SK-N-SH treated with all-trans-retinoic acid at 6 μM for 48 hours (cell line): ENCODE measurements around the gene STIL.

Experiments
- ATAC-seq: fragments of 200-7000 bp; cut with Tn5 transposase; 3 replicates; pipeline ENCODE4 v1.9.1; 2020; ENCODE audit warnings: mild to moderate bottlenecking, moderate library complexity
- ARNTL ChIP-seq: fragments of 450-650 bp; formaldehyde crosslinking; IDR thresholded peaks from 2 replicates; pipeline ENCODE4 v1.5.0; 2020; ENCODE audit warnings: low read depth, mild to moderate bottlenecking, moderate library complexity, borderline replicate concordance
- BACH2 ChIP-seq: fragments of 250-450 bp; sonication (Bioruptor Pico); IDR thresholded peaks from 2 replicates; pipeline ENCODE4 v1.9.0; 2021; ENCODE audit warnings: mild to moderate bottlenecking, borderline replicate concordance
- ISL1 ChIP-seq: fragments of 250-450 bp; sonication (Bioruptor Pico); IDR thresholded peaks from 2 replicates; pipeline ENCODE4 v2.1.2; 2022; ENCODE audit warnings: mild to moderate bottlenecking, moderate library complexity
- OSR1 ChIP-seq: fragments of 250-450 bp; sonication (Bioruptor Pico); IDR thresholded peaks from 2 replicates; pipeline ENCODE4 v1.8.0; 2022; ENCODE audit warnings: moderate library complexity, mild to moderate bottlenecking, inconsistent platforms
- PPARA ChIP-seq: fragments of 250-450 bp; sonication (Bioruptor Pico); IDR thresholded peaks from 2 replicates; pipeline ENCODE4 v1.5.0; 2020; ENCODE audit warnings: mild to moderate bottlenecking, borderline replicate concordance
- RARB ChIP-seq: fragments of 250-450 bp; sonication (Bioruptor Pico); IDR thresholded peaks from 2 replicates; pipeline ENCODE4 v1.8.0; 2021; ENCODE audit warnings: mild to moderate bottlenecking, moderate library complexity
- SNAI2 ChIP-seq: fragments of 250-450 bp; sonication (Bioruptor Pico); IDR thresholded peaks from 2 replicates; pipeline ENCODE4 v1.5.0; 2020; ENCODE audit warnings: mild to moderate bottlenecking, moderate library complexity
- TCF4 ChIP-seq: fragments of 250-450 bp; sonication (Bioruptor Pico); IDR thresholded peaks from 2 replicates; pipeline ENCODE4 v1.8.0; 2021; ENCODE audit warnings: mild to moderate bottlenecking, moderate library complexity, borderline replicate concordance
- TOX ChIP-seq: fragments of 250-450 bp; sonication (Bioruptor Pico); IDR thresholded peaks from 2 replicates; pipeline ENCODE4 v1.8.0; 2021; ENCODE audit warnings: mild to moderate bottlenecking, moderate library complexity, borderline replicate concordance
- ZC3H10 ChIP-seq: fragments of 250-450 bp; sonication (Bioruptor Pico); IDR thresholded peaks from 2 replicates; pipeline ENCODE4 v1.5.1; 2021; ENCODE audit warnings: mild to moderate bottlenecking, moderate library complexity
- ZFP3 ChIP-seq: fragments of 250-450 bp; sonication (Bioruptor Pico); IDR thresholded peaks from 2 replicates; pipeline ENCODE4 v1.5.0; 2020; ENCODE audit warnings: mild to moderate bottlenecking, moderate library complexity
- ZNF565 ChIP-seq: fragments of 450-650 bp; formaldehyde crosslinking; conservative IDR thresholded peaks from 2 replicates; pipeline ENCODE4 v1.5.0; 2020; ENCODE audit warnings: low read depth, mild to moderate bottlenecking, moderate library complexity
- ZNF70 ChIP-seq: fragments of 450-650 bp; formaldehyde crosslinking; IDR thresholded peaks from 2 replicates; pipeline ENCODE4 v1.5.0; 2020; ENCODE audit warnings: mild to moderate bottlenecking, moderate library complexity
- ZNF8 ChIP-seq: fragments of 450-650 bp; formaldehyde crosslinking; IDR thresholded peaks from 2 replicates; pipeline ENCODE4 v1.5.0; 2020; ENCODE audit warnings: mild to moderate bottlenecking, moderate library complexity
- TF ChIP-seq, protein P1 (sequence below): fragments of 250-450 bp; sonication (Bioruptor Pico); IDR thresholded peaks from 2 replicates; pipeline ENCODE4 v1.5.0; 2020; ENCODE audit warnings: mild to moderate bottlenecking, moderate library complexity
- TF ChIP-seq, protein P2 (sequence below): fragments of 250-450 bp; sonication (Bioruptor Pico); IDR thresholded peaks from 2 replicates; pipeline ENCODE4 v1.5.1; 2020; ENCODE audit warnings: low read depth, mild to moderate bottlenecking, moderate library complexity
- TF ChIP-seq, protein P3 (sequence below): fragments of 250-450 bp; sonication (Bioruptor Pico); IDR thresholded peaks from 2 replicates; pipeline ENCODE4 v1.8.0; 2021; ENCODE audit warnings: low read depth, mild to moderate bottlenecking, moderate library complexity, borderline replicate concordance
- TF ChIP-seq, protein P4 (sequence below): fragments of 250-450 bp; sonication (Bioruptor Pico); IDR thresholded peaks from 2 replicates; pipeline ENCODE4 v1.8.0; 2020; ENCODE audit warnings: mild to moderate bottlenecking, moderate library complexity, borderline replicate concordance
- TF ChIP-seq, protein P5 (sequence below): fragments of 250-450 bp; sonication (Bioruptor Pico); IDR thresholded peaks from 2 replicates; pipeline ENCODE4 v1.5.1; 2021; ENCODE audit warnings: mild to moderate bottlenecking, moderate library complexity

The STIL gene

DNA sequence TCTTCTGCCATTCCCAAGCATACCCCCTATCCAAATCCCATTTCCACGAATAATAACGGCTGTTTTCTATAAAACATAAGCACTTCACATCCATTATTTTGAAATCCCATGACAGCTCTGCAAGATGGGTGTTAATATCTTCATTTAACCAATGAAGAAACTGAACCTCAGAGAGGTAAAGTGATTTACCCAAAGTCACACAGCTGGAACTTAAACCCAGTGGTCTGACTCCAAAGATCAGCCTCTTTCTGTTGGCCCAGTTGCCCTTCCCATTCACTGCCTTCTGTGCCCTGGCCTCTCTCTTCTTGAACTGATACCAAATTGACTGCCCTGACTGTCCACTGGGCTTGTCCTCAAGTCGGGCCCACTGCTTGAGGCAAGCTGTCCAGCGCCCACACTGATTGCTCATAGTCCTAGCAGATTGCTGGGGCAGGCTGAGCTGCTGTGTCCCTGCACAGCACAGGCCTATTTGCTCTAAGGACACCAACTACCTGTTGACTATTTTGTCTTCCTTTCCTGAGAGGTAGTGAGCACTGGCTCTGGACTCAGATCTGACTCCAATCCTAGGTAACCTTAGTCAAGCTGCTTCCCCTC is 101.2 kb downstream of the STIL start:
- TF ChIP-seq, protein P1, sequence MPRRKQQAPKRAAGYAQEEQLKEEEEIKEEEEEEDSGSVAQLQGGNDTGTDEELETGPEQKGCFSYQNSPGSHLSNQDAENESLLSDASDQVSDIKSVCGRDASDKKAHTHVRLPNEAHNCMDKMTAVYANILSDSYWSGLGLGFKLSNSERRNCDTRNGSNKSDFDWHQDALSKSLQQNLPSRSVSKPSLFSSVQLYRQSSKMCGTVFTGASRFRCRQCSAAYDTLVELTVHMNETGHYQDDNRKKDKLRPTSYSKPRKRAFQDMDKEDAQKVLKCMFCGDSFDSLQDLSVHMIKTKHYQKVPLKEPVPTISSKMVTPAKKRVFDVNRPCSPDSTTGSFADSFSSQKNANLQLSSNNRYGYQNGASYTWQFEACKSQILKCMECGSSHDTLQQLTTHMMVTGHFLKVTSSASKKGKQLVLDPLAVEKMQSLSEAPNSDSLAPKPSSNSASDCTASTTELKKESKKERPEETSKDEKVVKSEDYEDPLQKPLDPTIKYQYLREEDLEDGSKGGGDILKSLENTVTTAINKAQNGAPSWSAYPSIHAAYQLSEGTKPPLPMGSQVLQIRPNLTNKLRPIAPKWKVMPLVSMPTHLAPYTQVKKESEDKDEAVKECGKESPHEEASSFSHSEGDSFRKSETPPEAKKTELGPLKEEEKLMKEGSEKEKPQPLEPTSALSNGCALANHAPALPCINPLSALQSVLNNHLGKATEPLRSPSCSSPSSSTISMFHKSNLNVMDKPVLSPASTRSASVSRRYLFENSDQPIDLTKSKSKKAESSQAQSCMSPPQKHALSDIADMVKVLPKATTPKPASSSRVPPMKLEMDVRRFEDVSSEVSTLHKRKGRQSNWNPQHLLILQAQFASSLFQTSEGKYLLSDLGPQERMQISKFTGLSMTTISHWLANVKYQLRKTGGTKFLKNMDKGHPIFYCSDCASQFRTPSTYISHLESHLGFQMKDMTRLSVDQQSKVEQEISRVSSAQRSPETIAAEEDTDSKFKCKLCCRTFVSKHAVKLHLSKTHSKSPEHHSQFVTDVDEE: no peak
- TF ChIP-seq, protein P2, sequence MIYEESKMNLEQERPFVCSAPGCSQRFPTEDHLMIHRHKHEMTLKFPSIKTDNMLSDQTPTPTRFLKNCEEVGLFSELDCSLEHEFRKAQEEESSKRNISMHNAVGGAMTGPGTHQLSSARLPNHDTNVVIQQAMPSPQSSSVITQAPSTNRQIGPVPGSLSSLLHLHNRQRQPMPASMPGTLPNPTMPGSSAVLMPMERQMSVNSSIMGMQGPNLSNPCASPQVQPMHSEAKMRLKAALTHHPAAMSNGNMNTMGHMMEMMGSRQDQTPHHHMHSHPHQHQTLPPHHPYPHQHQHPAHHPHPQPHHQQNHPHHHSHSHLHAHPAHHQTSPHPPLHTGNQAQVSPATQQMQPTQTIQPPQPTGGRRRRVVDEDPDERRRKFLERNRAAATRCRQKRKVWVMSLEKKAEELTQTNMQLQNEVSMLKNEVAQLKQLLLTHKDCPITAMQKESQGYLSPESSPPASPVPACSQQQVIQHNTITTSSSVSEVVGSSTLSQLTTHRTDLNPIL (CRISPR knock-in tag): no peak
- TF ChIP-seq, protein P3, sequence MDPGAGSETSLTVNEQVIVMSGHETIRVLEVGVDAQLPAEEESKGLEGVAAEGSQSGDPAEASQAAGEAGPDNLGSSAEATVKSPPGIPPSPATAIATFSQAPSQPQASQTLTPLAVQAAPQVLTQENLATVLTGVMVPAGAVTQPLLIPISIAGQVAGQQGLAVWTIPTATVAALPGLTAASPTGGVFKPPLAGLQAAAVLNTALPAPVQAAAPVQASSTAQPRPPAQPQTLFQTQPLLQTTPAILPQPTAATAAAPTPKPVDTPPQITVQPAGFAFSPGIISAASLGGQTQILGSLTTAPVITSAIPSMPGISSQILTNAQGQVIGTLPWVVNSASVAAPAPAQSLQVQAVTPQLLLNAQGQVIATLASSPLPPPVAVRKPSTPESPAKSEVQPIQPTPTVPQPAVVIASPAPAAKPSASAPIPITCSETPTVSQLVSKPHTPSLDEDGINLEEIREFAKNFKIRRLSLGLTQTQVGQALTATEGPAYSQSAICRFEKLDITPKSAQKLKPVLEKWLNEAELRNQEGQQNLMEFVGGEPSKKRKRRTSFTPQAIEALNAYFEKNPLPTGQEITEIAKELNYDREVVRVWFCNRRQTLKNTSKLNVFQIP (CRISPR knock-in tag): no peak
- TF ChIP-seq SNAI2 (no peak), ZNF70 (no peak), ZNF8 (CRISPR knock-in tag) (no peak), BACH2 (CRISPR knock-in tag) (no peak), OSR1 (CRISPR knock-in tag) (no peak), PPARA (no peak), ZNF565 (CRISPR knock-in tag) (no peak)
- ATAC-seq: no peak

DNA sequence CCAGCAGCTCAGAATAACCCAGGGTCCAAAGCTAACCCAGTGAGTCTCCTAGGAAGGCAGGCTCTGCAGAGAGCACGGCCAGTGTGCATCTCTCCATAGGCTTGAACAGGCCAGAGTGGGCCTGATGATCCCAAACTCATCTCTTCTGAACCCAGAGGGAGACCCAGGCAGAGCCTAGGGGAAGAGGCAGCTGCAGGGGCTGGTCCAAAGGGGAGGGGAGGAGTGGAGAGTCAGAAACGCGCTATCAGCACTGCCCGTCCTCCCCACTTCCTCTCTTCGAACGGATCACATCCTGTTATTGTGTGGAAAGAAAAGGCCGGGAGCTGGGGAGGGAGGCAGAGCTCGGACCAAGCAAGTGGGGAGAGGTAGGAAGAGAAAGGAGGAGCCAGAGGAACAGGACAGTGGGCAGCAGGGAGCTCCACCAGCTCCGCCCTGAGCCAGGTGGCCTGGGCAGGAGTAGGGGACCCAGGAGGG is 102.1 kb downstream of the STIL start:
- no peak for TF ChIP-seq PPARA
- no peak for TF ChIP-seq ZFP3 (CRISPR knock-in tag)
- no peak for TF ChIP-seq ZC3H10
- TF ChIP-seq ZNF565 (CRISPR knock-in tag): no peak
- TF ChIP-seq, protein P2 (CRISPR knock-in tag): no peak
- ATAC-seq: no peak

DNA sequence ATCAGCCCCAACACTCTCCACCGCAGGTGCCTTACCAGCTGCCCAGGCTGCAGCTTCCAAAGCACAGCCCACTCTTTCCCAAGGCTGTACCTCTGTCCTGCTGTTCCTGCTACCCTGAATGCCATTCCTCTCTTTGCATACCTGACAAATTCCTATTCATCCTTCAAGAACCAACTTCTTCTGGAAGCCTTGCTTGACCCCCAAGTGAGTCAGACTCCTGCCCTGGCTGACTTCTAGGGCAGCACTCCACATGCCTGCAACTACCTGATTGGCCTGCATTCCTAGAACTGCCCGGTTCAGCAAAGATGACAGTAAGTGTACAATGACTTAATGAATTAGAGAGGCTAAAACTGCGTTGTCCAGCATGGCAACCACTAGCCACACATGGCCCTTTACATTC is 103.3 kb downstream of the STIL start:
- TF ChIP-seq, protein P4, sequence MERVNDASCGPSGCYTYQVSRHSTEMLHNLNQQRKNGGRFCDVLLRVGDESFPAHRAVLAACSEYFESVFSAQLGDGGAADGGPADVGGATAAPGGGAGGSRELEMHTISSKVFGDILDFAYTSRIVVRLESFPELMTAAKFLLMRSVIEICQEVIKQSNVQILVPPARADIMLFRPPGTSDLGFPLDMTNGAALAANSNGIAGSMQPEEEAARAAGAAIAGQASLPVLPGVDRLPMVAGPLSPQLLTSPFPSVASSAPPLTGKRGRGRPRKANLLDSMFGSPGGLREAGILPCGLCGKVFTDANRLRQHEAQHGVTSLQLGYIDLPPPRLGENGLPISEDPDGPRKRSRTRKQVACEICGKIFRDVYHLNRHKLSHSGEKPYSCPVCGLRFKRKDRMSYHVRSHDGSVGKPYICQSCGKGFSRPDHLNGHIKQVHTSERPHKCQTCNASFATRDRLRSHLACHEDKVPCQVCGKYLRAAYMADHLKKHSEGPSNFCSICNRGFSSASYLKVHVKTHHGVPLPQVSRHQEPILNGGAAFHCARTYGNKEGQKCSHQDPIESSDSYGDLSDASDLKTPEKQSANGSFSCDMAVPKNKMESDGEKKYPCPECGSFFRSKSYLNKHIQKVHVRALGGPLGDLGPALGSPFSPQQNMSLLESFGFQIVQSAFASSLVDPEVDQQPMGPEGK (CRISPR knock-in tag): no peak
- no peak for TF ChIP-seq ISL1
- no peak for TF ChIP-seq OSR1 (CRISPR knock-in tag)
- no peak for TF ChIP-seq ZFP3 (CRISPR knock-in tag)
- ATAC-seq: no peak

DNA sequence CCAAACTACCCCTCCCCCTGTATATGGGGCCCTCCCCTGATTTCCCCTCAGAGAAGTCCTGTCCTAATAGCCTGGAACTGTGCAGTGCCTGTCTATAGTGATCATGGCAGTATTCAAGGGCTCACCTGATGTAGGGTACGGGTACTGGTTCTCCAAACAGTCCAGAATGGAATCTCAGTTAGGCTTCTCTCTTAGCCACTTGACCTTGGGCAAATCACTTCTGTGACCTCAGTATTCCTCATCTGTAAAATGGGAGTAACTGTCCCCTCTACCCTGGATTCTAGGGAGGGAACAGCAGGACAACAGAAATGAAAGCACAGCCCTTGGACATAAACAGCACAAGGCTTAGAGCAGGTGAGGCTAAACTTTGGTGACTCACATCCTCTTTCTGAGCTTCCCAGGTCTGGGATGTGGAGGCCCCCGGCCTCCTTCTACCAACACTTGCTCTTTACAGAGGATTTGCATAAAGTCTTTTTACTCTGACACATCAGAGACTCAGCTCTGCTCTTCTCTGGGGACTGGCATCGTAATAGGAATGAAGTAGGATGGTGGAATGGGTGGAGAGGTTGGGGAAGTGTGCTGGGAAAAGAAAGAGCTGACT is 104.1 kb downstream of the STIL start:
- ATAC-seq: no peak
- TF ChIP-seq RARB (CRISPR knock-in tag): no peak
- TF ChIP-seq, protein P2 (CRISPR knock-in tag): no peak
- TF ChIP-seq, protein P5, sequence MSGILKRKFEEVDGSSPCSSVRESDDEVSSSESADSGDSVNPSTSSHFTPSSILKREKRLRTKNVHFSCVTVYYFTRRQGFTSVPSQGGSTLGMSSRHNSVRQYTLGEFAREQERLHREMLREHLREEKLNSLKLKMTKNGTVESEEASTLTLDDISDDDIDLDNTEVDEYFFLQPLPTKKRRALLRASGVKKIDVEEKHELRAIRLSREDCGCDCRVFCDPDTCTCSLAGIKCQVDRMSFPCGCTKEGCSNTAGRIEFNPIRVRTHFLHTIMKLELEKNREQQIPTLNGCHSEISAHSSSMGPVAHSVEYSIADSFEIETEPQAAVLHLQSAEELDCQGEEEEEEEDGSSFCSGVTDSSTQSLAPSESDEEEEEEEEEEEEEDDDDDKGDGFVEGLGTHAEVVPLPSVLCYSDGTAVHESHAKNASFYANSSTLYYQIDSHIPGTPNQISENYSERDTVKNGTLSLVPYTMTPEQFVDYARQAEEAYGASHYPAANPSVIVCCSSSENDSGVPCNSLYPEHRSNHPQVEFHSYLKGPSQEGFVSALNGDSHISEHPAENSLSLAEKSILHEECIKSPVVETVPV (CRISPR knock-in tag): no peak
- no peak for TF ChIP-seq PPARA
- no peak for TF ChIP-seq ZNF565 (CRISPR knock-in tag)
- no peak for TF ChIP-seq ZNF8 (CRISPR knock-in tag)
- TF ChIP-seq ISL1: no peak
- TF ChIP-seq TCF4 (CRISPR knock-in tag): no peak
- no peak for TF ChIP-seq TOX (CRISPR knock-in tag)
- no peak for TF ChIP-seq ZC3H10
- no peak for TF ChIP-seq ARNTL
